Inflammatory macrophage (primary cell): ENCODE results near the gene CD8A.
"Not testable (repeated sequence)": the region's sequence is repeated elsewhere in the genome, so short reads cannot be mapped to it uniquely, and the experiment has no call there.

Source experiments
- DNase-seq, 2 donors: peaks; one replicate each; pipeline ENCODE4 v3.0.0-alpha.2; 2020 to 2022

The CD8A gene

DNA sequence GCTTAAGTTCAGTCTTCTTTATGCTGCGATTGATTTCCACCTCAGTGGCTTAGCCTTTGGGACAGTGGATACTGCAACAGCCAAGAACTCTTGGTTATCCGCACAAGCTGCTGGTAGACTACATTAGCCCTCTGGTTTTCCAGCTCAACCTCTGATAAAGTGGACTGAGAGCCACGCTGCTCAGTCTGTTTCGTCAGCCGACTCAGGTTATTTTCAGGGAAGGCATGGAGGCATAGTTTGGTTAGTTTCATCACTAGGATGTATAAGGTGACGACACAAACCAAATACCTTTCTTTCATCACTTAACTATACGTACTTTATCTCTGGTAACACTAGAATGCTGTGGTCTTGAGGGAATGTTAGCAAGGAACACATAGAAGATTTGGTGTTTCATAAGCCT lies 14.2 kb downstream of the CD8A start:
- no peak for DNase-seq

DNA sequence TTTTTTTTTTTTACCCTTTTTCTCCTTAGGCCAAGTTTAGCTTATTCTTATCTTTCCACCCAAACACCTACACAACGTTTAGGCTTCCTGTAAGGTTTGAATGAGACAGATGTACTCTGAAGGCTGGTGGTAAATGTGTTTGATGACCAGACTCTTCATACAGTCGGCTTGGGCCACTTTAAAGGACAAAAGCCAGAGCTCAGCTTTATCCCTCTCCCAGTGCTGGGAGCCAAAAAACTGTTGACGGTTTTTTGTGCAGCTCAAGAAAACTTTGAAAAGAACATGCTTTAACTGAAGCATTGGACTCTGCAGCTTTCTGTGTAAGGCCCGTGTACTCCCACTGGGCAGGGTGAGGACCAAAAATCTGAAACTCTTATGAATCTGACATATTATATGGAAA lies 15.4 kb downstream of the CD8A start:
- no peak for DNase-seq

DNA sequence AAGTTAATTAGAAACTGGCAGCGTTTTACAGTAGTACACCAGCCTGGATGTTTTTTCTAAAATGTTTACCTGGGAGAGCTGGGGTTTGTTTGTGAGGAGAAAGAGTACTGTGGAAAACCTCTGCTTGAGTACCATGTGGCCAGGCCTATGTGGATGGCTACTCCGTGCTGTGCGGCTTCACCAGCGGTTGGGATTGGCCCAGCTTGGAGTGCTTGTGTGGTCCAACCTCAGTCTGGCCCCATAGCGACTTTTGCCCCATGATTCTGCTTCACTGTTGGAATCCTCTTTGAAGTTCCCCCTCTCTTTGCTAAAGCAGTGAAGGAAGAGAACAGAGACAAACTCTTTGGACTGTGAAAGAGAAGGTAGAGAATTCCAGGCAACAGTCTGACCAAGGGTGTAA lies 15.9 kb downstream of the CD8A start:
- DNase-seq: no peak

DNA sequence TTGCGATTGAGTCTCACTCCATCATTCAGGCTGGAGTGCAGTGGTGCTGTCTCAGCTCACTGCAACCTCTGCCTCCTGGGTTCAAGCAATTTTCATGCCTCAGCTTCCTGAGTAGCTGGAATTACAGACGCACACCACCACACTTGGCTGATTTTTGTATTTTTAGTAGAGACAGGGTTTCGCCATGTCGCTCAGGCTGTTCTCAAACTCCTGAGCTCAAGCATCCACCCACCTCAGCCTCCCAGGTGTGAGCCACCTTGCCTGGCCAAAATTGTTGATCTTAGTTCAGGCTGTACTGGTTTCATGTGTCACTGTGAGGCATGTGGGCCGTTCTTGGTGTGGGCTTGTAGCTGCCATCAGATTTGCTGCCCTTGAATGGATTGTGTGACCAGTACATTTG lies 18.1 kb downstream of the CD8A start:
- no peak for DNase-seq

DNA sequence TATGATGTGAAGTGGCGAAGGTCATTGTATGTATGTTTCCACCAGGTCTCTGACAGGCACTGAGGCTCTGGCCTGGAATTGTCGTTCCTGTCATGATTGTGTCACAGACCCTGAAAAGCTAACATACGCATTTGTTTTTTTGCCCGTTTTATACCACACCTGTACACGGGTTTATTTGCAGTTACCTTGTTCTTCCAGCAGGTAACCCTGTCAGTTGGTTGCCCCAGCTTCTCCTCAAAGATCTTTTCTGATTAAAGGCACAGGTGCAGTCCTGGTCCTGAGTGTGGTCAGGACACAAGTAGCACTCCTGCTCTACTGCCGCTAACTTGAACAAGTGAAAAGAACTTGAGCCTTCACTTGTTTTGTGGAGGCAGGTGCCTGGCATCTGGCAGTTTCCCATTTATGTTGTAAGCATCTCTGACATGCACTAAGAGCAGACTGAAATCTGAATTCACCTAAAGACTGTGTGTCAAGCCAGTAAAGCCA lies 19.9 kb downstream of the CD8A start:
- no peak for DNase-seq

DNA sequence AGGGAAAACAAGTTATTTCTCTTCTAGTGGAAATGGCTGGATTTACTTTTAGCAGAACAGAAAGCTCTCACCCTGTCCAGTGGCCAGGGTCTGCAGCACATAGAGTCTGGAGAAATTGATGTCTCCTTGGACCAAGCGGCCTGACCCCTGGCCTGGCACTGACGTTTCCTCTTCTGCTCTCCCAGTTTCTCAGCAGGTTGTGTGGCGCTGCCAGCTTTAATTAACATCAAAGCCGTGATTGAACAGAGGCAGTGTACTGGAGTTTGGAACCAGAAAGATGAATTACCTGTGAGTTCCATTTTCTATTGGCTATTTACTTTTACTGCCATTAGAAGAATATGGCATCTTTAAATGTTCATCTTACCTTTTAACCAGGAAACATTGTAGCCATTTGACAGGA lies 20.9 kb downstream of the CD8A start:
- no peak for DNase-seq

DNA sequence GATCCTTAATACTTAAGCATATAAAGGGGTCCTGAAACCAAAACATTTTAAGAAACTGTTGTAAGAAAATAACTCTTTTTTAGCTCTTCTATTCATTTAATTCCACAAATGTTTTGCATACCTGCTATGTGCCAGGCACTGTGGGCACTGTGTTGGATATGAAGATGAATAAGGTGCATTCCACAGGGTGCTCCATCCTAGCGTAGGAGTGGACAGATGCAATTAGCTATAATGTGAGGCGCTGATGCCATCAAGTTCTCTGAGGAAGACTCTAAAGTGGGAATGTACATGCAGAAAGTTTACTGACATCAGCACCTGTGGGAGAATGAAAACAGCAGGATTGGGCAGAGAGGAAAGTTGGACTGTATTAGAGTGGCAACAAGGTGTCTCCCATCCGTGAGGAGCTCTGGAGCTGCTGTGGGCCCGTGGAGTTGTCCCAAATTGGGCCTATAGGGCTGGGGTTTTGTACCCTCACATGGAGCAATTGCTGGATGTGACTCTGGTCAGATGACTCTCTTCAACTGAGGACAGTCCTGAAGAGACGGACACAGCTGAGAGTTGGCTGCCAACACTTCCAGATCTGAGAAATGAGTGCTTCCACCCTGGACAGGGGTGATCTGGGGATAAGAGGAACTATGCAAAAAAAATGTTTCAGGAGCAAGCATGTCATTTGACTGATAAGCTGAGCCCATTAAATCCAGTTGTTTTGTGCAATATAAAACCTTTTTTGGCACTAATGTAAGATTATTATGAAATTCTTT lies 22.3 kb downstream of the CD8A start:
- peak; percentile 4 to 7 for DNase-seq

DNA sequence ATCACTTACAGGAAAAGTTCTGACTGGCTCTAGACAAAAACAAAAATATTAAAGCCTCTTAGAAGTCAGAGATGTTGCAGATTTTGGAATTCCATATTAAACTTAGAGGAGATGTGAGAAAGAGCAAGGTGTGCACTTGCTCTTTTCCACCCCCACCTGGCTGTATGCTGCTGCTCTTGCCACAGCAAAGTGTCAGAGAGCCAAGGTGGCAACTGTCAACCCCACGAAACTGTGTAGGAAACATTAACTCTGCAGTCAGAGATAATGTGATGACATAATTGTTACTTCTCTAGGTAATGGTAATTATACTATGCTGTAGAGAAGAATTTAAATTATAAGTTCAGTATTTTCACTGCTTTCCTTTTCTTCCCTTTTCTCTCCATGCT lies 25.4 kb downstream of the CD8A start:
- DNase-seq: no peak

DNA sequence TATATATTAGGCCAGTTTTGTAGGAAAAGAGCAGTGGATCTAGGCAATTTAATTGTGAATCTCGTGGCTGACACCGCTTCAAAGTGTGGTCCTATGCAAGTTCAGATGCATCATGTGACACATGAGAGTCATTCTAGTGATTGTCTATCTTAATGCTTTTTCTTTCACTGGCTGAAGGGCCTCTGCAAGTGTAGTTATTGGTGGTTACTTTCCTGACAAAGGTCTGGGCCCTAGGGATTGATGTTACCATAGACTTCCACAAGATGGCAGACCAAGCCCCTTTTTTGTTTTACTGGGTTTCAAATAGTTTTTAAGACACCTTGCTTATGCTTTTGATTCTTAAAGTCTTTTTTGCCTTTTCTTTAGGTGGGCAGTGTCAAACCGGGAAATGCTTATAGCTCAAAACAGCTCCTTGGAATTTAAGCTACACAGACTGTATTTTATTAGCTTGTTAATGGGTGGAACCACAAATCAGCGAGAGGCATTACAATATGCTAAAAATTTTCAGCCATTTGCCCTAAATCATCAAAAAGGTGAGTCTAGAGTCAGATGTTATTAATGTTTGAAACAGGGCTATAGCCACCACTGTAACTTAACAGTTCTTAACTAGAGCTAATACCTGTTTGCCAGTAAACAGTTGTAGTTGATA lies 25.9 kb downstream of the CD8A start:
- DNase-seq: peak; percentile 29 to 35

DNA sequence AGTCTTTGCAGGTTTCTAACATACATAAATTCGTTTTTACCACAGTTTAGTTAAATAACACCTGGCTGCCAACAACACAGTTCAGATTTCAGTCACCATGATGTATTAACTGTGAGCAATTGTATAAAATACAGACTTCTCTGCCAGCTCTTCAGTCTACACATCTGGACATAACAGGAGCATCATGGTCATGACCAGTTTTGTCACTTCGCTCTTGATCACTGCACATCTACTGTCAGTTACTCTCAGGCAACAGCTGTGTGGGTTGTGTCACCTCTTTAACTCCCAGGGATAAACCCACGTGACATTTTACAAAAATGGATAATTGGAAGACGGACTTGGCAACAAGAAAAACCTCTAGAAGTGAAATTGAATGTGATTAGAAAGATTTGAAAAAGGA lies 30.3 kb downstream of the CD8A start:
- no peak for DNase-seq

DNA sequence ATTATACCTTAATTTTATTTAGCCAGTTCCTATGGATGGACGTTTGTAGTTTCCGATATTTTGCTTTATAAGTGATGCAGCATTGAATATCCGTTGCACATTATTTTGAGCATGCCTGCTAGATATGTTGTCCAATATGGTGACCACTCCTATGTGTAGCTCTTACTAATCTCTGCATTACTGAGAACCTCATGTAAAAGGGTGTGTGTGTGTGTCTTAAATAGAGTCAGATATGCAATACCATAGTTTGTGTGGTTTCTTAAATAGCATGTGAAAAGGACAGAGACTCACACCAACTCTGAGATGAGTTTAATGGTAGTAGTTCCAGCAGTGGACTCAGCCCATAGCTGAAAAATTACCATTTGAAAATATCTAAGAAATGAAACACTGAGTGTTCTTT lies 32.3 kb downstream of the CD8A start:
- no peak for DNase-seq

DNA sequence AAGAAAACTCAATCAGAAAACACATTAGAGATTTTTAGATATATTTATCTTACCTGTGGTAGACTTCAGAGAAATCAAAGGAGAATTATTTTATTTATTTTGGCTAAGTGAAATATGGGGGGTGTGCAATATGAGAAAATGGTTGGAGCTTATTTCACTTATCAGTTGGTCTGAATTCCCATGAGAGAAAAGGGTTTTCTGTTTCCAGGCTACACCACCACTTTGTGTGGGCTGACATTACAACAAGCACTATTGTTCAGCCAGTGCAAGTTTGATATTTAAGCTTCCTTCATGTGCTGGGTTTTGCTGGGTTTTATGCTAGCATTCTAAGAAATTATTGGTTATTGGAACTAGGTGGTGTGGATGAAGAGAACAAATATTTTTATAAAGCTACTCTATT lies 37.1 kb downstream of the CD8A start:
- DNase-seq: no peak

DNA sequence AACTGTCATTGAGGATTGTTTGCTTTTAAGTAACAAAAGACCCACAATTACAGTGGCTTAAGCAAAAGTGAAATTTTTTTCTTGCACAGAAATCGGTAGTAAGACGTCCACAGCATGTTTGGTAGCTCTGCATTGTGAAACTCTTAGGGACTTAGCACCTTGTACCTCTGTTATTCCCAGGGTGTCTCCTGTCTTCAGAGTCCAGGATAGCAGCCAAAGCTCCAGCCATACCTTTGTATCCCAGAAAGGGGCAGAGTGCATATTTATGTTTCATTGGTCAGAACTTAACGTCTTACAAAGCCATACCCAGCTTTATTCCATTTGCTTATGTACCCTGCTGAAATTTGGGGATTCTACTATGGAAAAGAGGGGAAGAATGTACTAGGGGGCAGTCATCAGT lies 37.8 kb downstream of the CD8A start:
- DNase-seq: no peak

DNA sequence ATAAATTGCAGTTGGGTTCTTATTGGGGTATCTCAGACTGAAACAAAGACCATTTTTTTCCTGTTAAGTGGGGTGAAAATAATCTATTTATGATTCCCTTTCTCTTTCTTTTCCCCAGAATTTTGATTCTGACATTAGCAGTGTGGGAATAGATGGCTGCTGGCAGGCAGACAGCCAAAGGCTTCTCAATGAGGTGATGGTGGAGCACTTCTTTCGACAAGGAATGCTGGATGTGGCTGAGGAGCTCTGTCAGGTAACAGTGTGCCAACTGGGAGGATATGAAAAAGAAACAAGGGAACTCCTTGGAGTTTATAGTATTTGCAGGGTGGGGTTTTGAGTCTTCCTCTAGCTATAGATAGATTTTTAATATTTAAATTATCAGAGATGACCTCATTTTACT lies 38.9 kb downstream of the CD8A start:
- DNase-seq: no peak

DNA sequence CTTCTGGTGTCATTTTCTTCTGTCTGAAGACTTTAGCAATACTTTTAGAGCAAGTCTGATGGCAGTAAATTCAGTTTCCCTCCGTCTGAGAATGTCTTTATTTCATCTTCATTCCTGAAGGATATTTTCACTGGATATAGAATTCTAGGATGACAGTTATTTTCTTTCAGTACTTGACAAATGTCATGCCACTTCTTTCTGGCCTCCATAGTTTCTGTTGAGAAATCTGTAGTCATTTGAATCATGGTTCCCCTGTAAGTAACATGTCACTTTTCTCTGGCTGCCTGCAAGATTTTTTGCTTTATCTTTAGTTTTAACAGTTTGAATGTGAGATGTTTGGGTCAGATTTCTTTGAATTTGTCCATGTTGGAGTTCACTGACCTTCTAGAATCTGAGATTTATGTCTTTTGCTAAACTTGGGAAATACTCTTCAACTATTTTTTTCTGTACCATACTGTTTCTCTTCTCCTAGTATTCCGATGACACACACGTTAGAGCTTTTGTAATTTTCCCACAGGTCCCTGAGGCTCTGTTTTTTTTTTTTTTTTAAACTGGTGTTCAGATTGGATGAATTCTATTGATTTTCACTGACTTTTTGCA lies 40.4 kb downstream of the CD8A start:
- no peak for DNase-seq

DNA sequence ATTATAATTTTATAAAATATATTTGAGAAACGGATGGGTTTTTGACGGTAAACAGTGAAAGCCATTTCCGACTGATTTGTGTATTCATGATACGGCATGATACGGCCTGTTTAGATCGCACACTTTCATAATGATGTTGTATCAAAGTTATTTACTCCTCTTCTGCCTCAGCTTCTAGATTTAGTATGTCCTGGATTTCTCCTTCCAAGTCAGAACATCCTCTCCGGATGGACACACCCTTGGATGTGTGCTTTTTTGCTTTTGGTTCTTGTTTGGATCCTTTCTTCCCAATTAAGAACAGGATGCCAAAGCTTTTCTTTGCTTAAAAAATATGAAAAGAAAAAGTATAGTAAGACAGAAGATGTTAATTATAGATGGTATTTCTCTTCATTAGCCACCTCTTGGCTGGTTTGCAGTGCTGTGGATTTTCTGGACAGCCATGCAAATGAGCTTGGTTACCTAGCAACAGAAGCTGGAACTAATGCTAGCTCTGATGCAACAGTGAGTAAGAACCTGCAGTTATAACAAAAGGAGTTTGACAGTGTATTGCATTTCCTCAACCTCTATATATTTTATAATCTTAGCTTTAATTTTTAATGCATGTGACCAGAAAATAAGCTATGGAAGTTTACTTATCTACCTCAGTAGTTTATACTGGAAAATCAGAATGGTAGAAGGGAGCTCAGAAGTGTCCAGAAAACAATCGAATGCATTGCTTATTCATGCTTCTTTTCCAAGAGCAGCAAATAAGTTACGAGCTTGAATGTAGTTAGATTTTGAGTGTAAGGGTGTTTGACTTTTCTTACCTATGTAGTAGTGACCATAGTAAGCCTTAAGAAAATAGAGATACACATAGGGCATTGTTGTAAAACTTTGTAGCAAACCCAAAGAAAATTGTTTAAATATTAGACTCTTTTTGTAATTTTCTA lies 42.7 kb downstream of the CD8A start:
- DNase-seq: peak; percentile 57 to 59

DNA sequence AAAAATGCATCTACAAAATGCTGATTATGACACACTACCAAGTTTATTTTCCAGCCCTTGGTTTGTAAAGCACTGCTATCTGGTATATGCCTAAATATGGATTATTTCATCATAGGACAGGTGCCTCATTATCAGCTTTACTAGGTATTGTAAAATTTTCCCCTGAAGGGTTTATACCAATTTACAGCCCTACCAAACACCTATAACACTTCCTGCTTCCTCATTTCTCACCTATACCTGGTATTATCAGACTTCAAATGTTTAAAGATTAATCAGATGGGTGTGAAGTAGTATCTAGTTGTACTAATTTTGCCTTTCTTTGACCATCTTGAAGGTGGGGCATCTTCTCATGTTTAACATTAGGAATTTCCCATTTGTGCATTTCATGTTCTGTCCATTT lies 43.8 kb downstream of the CD8A start:
- DNase-seq: no peak

DNA sequence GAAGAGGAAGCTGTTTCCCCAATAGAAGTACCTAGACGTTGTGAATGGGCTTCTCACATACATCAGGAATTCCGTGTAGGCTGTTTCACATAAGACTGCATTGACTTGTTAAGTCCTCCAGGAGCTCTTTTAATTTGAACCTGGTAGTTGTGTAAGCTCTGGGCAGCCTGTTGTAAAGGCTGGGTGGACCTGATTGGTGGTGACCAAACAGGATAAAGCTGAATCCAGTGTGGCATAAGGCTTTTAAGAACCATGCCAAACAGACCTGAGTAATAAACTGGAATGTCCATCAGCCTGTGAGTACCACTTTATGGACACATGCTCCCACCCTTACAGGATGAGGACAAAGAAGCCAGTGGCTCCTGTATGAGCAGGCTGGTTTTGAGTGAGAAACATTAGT lies 46.6 kb downstream of the CD8A start:
- DNase-seq: no peak

DNA sequence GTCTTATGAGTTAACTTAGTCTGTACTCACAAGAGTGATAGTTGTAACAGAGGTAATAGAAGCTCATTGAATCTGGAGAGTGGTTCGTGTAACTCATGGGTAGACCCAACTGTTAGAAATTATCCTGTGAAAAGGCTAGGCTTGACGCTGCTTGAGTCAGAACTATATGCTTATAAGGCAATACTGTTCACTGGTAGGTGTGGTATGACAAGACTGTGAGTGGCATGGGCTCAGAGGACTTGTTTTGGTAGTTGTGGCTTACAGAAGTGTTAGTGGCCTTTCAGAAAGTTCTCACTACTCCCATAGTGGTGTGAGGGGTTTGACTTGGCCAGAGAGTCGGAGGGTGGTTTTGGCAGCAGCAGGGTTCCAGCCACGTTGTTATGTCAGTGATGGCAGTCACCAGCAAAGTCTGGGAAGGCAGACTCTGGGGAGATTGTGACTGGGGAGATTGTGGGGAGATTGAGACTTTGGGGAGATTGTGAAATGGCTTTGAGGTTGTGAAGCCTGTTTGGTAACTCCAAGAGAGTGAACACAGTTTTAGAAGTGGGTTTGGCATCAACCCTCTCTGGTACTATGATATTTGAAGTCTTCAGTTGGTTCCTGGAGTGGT lies 48.7 kb downstream of the CD8A start:
- DNase-seq: not testable (repeated sequence)

DNA sequence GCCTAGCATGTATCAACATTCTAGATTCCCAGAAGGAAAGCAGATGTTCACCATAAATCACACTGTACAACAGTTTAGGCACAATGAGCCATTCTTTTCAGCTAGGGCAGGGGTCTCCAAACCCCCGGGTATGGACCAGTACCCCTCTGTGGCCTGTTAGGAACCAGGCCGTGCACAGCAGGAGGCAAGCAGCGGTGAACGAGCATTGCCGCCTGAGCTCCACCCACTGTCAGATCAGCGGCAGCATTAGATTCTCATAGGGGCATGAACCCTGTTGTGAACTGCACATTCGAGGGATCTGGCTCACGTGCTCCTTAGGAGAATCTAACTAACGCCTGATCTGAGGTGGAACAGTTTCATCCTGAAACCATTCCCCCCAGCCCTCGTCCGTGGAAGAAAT lies 50.8 kb downstream of the CD8A start:
- DNase-seq: not testable (repeated sequence)

DNA sequence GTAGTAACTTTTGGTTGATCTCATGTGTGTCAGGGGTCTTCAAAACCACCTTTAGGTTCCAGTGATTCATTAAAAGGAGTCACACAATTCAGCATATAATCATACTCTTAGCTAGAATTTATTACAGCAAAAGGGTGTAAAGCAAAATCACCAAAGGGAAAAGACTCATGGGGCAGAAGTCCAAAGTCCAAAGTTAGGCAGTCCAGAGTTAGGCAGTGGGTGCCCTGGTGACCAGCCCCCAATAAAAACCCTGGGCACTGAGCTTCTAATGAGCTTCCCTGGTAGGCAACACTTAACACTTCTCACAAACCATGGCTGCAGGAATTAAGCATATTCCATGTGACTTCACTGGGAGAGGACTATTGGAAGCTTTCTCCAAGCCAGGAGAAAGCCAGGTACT lies 51.2 kb downstream of the CD8A start:
- DNase-seq: not testable (repeated sequence)

DNA sequence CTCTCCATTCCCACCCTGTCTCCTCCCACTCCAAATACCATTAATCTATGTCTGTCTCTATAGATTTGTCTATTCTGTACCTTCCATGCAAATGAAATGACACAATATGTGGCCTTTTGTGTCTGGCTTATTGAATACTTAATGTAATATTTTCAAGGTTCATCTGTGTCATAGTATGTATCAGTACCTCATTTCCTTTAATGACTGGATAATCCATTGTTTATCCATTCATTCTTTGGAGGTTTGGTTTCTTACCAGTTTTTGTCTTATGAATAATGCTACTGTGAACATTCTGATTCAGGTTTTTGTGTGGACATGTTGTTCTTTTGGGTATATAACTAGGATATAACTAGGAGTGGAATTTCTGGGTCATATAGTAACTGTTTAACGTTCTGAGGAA lies 55.8 kb downstream of the CD8A start:
- DNase-seq: not testable (repeated sequence)
